Inflammatory macrophage treated with lipopolysaccharide for 1 hour (primary cell): ENCODE results near the gene FAN1.
"Not testable (repeated sequence)": the region's sequence is repeated elsewhere in the genome, so short reads cannot be mapped to it uniquely, and the experiment has no call there.

Experiments
- DNase-seq, 2 donors: peaks; one replicate each; pipeline ENCODE4 v3.0.0-alpha.2; 2020 to 2022

Gene FAN1

GRCh38 chr15:30903497-30904187 is at the start of gene FAN1:
FAN1 (plus strand) TSS chr15:30903915; CDS start chr15:30904664, 749 bp downstream.
- DNase-seq, result peak; percentile 72 to 75

- peak in 1 of 2 donors; percentile 25 for DNase-seq
These were observed 44.4 kb upstream of the FAN1 start for GRCh38 chr15:30859091-30859874.

GRCh38 chr15:30865257-30865656 is 38.5 kb upstream of the FAN1 start:
- DNase-seq, result no peak

DNA sequence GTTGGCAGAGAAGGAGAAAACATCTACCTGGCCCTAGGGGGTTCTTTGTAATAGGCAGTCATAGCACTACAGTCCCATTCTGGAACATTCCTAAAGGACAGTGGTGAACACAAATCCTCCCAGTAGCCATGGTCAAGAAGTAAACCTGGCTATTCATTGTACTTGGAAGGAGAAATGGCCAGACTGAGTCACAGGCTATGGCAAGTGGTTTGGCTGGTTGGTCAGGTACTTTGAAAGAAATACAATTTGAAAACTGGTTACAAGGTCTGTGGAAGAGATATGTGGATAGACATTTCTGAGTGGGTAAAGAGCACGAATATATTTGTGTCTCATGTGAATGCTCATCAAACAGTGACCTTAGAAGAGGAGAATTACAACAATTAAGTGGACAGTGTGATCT is 33.0 kb upstream of the FAN1 start:
- DNase-seq, result no peak

DNA sequence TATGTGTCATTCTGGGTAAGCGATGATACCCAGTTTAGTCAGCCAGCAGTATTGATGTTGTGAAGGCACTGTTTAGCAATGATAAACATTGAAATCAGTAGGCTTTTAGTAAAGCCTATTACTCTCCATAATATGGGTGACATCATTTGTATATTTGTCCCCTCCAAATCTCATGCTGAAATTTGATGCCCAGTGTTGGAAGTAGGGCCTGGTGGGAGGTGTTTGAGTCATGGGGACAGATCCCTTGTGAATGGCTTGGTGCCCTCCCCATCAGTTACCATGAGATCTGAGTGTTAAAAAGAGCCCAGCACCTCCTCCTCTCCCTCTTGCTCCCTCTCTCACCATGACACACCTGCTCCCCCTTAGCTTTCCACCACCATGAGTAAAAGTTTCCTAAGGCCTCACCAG is 31.4 kb upstream of the FAN1 start:
- DNase-seq, result no peak

DNA sequence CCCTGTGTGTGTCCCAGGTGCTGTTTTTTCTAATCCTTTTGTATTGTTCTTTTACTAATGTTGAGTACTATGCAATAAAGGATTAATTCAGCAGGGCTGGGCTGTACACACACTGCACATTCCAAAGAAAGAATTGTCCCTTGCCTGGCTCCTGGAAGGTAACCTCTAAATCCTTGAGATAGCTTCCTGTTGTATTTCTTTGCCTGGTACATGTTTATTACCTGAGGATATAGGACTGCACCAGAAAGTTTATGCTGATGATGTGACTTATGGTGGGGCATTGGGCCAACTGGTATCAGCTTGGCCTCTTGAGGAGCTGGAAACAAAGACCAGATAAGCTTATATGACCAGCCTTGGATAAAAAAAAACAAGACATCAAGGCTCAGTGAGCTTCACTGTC is 26.6 kb upstream of the FAN1 start:
- no peak for DNase-seq

- no peak for DNase-seq
These were observed 25.2 kb upstream of the FAN1 start for GRCh38 chr15:30878515-30878914.

DNA sequence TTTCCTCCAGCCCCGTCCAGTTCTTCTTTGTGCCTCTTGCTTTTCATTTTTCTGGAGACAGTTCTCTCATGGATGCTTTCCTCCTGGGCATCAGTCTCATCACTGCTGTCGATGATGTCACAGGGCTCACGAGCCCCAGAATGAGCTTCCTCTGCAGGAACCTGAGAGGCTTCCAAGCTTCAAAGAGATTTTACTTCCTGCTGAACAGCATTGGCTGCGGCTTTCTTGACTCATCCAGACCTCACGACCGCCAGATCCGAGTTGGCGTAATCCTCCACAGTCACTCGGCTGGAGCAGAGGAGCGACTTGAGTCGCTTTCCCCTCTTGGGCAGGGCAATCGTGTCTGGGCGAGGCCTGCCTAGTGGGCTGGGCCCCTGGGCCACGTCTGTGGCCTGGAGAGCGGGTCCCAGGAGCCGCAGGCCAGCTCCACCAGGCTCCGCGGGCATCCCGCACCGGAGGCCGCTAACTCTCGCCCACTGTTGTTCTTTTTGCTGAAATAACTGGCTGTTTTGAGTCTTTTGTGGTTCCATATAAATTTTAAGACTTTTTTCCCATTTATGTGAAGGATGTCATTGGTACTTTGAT is 20.8 kb upstream of the FAN1 start:
- no peak for DNase-seq

- not testable (repeated sequence) for DNase-seq
These were observed 20.0 kb upstream of the FAN1 start for GRCh38 chr15:30883666-30884065.

GRCh38 chr15:30885814-30886213 is 17.9 kb upstream of the FAN1 start:
- DNase-seq, result no peak

- no peak for DNase-seq
These were observed 14.5 kb upstream of the FAN1 start for GRCh38 chr15:30889196-30889595.

GRCh38 chr15:30895461-30896210 is 8.1 kb upstream of the FAN1 start:
- no peak for DNase-seq

DNA sequence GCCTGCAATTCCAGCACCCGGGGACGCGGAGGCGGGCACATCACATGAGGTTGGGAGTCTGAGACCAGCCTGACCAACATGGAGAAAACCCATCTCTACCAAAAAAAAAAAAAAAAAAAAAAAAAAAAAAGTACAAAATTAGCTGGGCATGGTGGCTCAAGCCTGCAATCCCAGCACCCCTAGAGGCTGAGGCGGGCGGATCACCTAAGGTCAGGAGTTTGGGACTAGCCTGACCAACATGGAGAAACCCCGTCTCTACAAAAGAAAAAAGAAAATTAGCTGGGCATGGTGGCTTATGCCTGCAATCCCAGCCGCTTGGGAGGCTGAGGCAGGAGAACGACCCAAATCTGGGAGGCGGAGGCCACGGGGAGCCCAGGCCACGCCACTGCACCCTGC is 7.5 kb upstream of the FAN1 start:
- no peak for DNase-seq

DNA sequence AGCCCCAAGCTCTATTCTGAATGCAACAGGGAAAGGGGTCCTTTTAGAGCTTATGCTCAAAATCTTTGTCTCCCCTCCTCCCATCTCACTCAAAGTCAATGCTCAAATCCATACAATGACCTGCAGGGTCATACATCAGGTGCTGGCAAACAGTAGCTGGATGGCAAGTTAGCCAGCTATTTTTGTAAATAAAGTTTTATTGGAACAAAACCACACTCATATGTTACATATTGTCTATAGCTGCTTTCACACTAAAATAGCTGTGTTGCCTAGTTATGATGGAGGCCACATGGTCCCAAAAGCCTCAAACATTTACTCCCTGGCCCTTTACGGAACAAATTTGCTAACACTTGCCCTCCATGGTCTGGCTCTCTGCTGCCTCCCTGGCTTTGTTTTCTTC is 1.8 kb upstream of the FAN1 start:
- no peak for DNase-seq

DNA sequence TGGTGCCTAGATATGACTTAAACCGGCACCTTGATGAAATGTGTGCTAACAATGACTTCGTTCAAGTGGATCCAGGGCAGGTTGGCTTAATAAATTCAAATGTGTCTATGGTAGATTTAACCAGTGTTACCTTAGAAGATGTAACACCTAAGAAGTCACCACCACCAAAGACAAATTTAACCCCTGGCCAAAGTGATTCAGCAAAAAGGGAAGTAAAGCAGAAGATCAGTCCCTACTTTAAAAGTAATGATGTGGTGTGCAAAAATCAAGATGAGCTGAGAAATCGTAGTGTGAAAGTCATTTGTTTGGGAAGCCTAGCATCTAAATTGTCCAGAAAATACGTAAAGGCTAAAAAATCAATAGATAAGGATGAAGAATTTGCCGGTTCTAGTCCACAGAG is 1.1 kb downstream of the FAN1 start:
- no peak for DNase-seq

- no peak for DNase-seq
These were observed 2.1 kb downstream of the FAN1 start for GRCh38 chr15:30905821-30906220.

DNA sequence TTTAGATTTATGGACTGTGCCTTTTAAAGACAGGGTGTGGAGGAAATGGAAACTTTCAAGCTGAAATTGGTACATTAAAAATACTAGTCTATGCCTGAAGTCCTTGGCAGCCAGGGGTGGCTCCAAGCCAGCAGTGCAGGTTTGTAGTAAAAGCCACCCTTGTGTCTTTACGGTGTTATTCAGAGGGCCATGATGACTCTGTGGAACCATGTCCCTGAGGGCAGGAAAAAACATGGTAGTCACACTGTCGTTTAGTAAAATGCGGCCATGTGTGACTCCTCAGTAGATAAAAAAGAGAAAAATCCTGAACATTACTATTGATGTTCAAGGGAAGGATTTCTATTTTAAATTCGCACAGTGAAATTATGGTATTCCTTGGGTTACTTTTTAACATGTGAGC is 2.7 kb downstream of the FAN1 start:
- no peak for DNase-seq

- no peak for DNase-seq
These were observed 10.0 kb downstream of the FAN1 start for GRCh38 chr15:30913761-30914160.

DNA sequence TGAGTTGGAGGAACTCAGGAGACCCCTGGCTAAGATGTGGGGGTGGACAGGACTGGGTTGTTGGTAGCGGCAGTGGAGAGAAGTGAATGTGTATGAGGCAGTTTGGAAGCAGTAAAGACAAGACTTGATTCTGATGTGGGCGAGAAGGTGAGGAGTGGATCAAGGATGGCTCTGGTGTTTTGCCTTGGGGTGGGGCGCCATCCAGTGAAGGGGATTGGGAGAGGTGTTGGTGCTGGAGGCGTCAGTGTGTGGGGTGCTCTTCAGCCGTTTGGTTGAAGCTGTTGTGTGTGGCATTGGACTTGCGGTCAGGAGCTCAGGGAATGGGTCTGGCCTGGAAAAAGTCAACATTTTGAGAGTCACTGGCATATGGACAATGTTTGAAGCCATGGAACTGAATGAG is 13.3 kb downstream of the FAN1 start:
- DNase-seq, result no peak

DNA sequence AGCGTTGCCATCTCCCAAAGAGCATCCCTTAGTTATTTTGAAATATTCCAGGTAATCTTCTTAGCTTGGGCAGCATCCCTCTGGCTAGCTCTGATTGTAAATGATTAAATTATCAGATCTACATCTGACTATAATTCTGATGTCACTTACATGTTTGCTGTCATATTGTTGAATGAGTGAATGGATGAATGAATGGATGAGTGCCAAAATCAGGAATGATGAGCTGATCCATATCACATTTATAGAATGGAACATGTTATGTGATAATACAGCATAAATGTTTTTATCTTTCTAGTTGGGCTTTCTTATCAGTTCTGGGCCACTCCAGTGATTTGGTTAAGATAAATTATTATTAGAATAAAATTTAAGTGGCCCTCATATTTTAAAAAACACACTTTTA is 14.0 kb downstream of the FAN1 start:
- DNase-seq, result no peak

DNA sequence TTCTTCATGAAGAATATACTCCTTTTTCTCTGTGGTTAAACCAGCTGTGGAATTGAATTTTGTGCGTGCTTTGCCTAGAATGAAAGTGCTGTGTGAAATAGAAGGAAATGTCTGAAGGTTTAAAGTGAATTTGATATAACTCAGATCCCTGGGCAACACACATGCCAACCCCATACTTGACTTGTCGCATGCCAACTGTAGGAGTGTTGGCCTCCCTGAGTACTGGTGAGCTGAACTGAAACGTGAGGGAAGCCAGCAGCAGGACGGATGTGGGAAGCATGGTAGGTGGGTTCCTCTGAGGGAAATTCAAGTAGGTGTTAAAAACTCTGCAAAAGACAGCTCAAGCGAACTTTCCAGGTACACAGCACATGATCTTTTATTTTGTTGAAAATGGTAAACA is 14.7 kb downstream of the FAN1 start:
- no peak for DNase-seq

GRCh38 chr15:30919877-30920550 is 16.3 kb downstream of the FAN1 start:
- no peak for DNase-seq

DNA sequence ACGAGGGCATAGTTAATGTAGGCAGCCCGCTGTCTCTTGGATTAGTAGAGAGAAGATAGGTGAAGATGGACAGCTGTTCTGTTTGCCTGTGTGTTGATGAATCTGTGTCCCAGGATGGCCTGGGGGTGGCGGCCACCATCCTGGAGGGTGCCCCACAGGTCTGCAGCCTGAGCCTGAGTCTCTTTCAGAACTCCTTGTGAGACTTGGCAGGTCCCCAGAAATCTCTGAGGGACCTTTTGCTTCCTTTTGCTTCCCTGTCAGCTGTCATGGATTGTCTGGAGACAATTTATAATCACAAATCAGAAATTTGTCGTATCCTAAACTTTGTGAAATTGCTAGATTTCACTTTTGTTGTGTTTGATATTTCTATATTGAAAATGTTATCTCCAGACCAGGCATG is 17.4 kb downstream of the FAN1 start:
- DNase-seq, result no peak
